Activated CD4-positive, alpha-beta T cell treated with anti-CD3 and anti-CD28 coated beads, Interleukin-2, amount 50 U/mL, for 4 hours (primary cell): Measurements from ENCODE around the gene FNDC3B.

Experiments
- DNase-seq, 2 experiments: peaks; one replicate each; pipeline ENCODE4 v3.0.0-alpha.2; 2020

FNDC3B gene

GRCh38 chr3:172057059-172057458, 17.7 kb downstream of the FNDC3B start:
- no peak for DNase-seq

GRCh38 chr3:172057624-172058327, 18.4 kb downstream of the FNDC3B start:
- DNase-seq = no peak

GRCh38 chr3:172059532-172059931, 20.2 kb downstream of the FNDC3B start:
- no peak for DNase-seq

- no peak for DNase-seq
These were observed 20.9 kb downstream of the FNDC3B start for GRCh38 chr3:172060234-172060633.

GRCh38 chr3:172061724-172062184, 22.4 kb downstream of the FNDC3B start:
- no peak for DNase-seq

GRCh38 chr3:172062761-172063160, 23.4 kb downstream of the FNDC3B start:
- no peak for DNase-seq

GRCh38 chr3:172063456-172064432, 24.4 kb downstream of the FNDC3B start:
- no peak for DNase-seq

- DNase-seq = no peak
These were observed 26.1 kb downstream of the FNDC3B start for GRCh38 chr3:172065527-172065926.

GRCh38 chr3:172065967-172066762, 26.8 kb downstream of the FNDC3B start:
- DNase-seq = no peak

GRCh38 chr3:172066880-172067796, 27.8 kb downstream of the FNDC3B start:
- DNase-seq = no peak

- DNase-seq = no peak
These were observed 28.6 kb downstream of the FNDC3B start for GRCh38 chr3:172067837-172068440.

- no peak for DNase-seq
These were observed 29.6 kb downstream of the FNDC3B start for GRCh38 chr3:172068977-172069376.

GRCh38 chr3:172069478-172069877, 30.1 kb downstream of the FNDC3B start:
- DNase-seq = no peak

GRCh38 chr3:172070269-172070668, 30.9 kb downstream of the FNDC3B start:
- no peak for DNase-seq

GRCh38 chr3:172070802-172071201, 31.4 kb downstream of the FNDC3B start:
- no peak for DNase-seq

GRCh38 chr3:172071780-172072330, 32.5 kb downstream of the FNDC3B start:
- DNase-seq = no peak

- DNase-seq = no peak
These were observed 33.2 kb downstream of the FNDC3B start for GRCh38 chr3:172072543-172072942.

- DNase-seq = no peak
These were observed 34.0 kb downstream of the FNDC3B start for GRCh38 chr3:172073262-172073915.

GRCh38 chr3:172074032-172074431, 34.7 kb downstream of the FNDC3B start:
- DNase-seq = no peak

GRCh38 chr3:172074586-172074985, 35.2 kb downstream of the FNDC3B start:
- DNase-seq = no peak

GRCh38 chr3:172076212-172076611, 36.8 kb downstream of the FNDC3B start:
- DNase-seq = no peak
